HG03060 (cell line): ENCODE results near the gene DESI2.

Experiments used
- ATAC-seq: cut with Tn5 transposase; IDR thresholded peaks from one replicate; pipeline ENCODE4 v1.9.1; 2021; ENCODE audit warnings: low read depth, moderate number of reproducible peaks; ENCODE audit not compliant: unreplicated experiment

DESI2 gene

GRCh38 chr1:244749230-244750016 lies 96.5 kb downstream of the DESI2 start:
- ATAC-seq, result no peak

- ATAC-seq, result no peak
Observed at GRCh38 chr1:244751271-244751895, 98.5 kb downstream of the DESI2 start.

GRCh38 chr1:244755673-244756072 lies 102.7 kb downstream of the DESI2 start:
- no peak for ATAC-seq

- ATAC-seq, result no peak
Observed at GRCh38 chr1:244757091-244757939, 104.4 kb downstream of the DESI2 start.
